GM18505 (cell line): ENCODE data around the gene PTCSC3.

ENCODE experiments used
- ATAC-seq: cut with Tn5 transposase; IDR thresholded peaks from one replicate; pipeline ENCODE4 v1.9.1; 2021; ENCODE audit not compliant: unreplicated experiment
- POLR2A ChIP-seq: IDR thresholded peaks from 4 replicates; pipeline ENCODE4 v1.6.1; 2011; ENCODE audit warnings: borderline replicate concordance; ENCODE audit not compliant: insufficient read depth, insufficient read length; ENCODE audit errors: extremely low read depth

PTCSC3 gene

DNA sequence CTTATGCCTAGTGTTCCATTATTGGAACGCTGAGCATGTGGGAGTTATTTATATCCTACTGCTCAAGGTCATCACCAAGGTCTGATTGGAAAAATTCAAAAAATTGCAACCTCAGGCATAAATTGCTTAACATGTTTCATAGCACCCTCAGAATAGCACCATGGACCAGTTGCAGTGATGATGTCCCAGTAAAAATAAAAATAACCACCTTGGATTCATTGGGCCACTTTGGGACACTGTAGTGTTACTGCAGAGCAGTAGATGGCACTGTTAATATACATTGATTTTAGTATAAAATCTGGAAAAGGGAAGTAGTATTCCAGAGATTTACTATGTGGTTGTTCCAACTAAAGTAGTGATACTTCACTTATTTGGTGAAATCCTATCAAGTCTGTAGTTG is 31.0 kb upstream of the PTCSC3 start:
- no peak for TF ChIP-seq POLR2A
- ATAC-seq, result no peak

DNA sequence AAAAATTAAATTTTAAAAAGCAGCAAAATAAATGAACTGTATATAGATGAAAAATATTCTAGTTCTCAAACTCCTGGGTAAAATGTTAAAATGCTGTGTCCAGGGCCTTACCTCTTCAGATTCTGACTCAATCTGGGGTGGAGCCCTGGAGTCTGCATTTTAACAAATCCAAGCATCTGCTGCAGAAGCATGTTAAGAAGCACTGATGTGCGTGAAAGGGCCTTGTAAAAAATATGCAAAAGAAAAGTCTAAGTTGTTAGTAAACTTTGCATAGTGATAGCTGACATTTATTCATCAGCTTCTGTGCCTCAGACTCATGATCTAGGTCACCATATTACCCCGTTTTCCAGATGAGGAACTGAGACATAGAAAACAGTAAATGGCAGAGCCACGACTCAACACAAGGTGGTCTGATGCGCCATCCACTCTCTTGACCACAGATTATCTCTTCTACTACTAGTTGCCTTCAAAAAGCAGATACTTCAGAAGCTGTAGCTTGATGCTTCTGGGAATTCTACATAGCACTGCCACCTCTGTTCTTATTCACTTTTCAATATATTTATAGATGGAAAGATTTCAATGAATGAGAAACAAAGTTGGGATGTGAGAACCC is 28.0 kb upstream of the PTCSC3 start:
- ATAC-seq, result no peak
- no peak for TF ChIP-seq POLR2A

- no peak for TF ChIP-seq POLR2A
- no peak for ATAC-seq
These were observed 21.9 kb upstream of the PTCSC3 start for GRCh38 chr14:36198378-36198777.

GRCh38 chr14:36194663-36195062 is 18.1 kb upstream of the PTCSC3 start:
- no peak for ATAC-seq

DNA sequence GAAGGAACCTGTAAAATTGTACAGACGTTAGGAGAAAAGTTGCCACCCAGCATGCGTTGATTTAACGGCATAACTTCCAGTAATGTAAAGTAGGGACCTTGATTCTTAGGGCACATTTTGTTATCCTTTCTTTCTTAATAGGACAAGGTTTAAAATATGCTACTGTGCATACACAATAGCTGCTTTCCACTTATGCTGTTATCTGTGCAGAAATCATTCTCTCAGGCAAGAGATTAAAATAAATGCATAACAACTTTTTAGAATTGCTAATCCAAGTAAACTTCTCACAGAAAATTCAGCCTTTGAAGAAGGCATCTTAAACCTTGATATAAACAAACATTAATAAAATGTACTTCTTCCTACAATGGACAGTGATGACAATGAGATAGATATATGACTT is 16.0 kb upstream of the PTCSC3 start:
- TF ChIP-seq POLR2A, result no peak
- no peak for ATAC-seq

More at GRCh38 chr14:36194663-36195062, 18.1 kb upstream of the PTCSC3 start:
- no peak for TF ChIP-seq POLR2A

DNA sequence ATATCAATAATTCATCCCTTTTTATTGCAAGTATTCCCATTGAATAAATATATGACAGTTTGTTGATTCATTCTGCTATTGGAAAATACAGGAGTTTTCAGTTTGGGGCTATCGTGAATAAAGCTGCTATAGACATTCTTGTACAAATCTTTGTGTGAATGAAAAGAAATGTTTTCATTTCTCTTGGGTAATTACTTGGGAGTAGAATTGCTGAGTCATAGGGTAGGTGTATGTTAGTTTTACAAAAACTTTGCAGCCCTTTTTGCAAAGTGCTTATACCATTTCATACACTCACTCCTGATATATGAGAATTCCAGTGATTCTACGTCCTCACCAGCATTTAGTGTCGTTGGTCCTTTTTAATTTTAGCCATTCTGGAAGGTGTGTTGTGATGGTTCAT is 6.9 kb upstream of the PTCSC3 start:
- no peak for ATAC-seq
- no peak for TF ChIP-seq POLR2A

GRCh38 chr14:36181417-36181816 is 4.9 kb upstream of the PTCSC3 start:
- TF ChIP-seq POLR2A, result no peak
- ATAC-seq, result no peak

- TF ChIP-seq POLR2A, result no peak
- ATAC-seq, result no peak
These were observed 967 bp upstream of the PTCSC3 start for GRCh38 chr14:36177489-36177888.

DNA sequence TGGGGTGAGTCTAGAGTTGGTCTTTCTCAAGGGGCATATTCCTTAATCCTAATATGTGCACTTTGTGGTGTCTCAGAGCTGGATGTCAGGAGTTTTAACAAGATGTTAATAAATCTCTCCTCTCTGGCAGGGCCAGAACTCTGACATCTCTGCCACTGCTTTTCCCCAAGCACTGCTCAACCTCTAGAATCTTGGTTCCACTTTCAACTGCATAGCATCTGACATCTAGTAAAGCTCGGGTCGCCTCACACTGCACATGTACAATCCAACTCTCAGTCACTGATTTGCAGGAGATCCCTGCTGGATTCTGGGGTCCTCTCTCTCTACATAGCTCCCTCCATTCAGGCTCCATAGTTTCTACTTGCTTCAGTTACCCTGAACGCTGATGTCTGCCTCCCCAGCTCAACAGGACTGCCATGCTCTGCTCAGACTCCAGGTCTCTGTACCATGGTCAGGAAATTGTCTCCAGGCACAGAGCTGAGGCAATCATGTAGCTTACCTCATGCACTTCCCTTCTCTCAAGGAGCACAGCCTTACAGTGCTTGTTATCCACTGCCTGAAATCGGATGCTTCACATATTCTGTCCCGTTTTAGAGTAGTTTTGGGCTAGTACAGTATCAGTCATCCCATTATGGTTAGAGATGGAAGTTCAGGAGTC is 1.6 kb downstream of the PTCSC3 start:
- no peak for TF ChIP-seq POLR2A
- ATAC-seq, result no peak

- ATAC-seq, result no peak
- no peak for TF ChIP-seq POLR2A
These were observed 3.4 kb downstream of the PTCSC3 start for GRCh38 chr14:36173161-36173560.

GRCh38 chr14:36171607-36172006 is 4.9 kb downstream of the PTCSC3 start:
- no peak for ATAC-seq
- TF ChIP-seq POLR2A, result no peak

DNA sequence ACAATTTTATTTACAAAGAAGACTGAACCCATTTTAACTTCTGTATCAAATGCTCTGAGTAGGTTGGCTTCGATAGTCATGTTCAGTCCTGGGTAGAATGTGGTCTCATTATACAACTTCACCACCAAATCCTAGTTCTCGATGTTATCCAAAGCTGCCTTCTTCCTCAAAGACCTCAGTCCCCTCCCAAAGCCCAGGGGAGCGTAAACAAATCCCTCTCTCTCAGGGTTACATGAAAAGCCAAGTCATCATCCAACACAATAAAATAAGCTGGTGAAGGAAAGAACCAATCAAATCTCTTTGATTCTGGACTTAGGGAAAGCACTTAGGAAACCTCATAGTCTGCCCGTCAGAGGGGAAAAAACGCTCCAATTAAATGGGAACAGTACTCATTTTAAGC is 9.1 kb downstream of the PTCSC3 start:
- no peak for ATAC-seq
- no peak for TF ChIP-seq POLR2A

DNA sequence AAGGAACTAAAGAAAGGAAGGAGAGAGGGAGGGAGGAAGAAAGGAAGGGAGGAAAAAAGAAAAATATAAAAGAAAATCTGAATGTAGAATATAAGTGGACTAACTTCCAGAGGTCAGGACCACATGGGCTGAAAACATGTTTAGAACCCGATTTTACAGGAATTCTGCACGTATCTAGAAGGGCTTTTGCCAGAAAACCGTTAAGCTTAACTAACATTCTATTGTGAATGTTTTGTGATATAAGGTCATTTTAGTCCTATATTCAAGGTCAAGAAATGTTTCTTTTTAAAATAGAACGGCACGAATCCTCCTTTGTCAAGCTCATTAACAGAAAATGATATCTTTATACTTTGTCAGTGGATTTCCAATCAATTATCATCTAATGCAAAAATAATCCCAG is 13.1 kb downstream of the PTCSC3 start:
- no peak for ATAC-seq
- no peak for TF ChIP-seq POLR2A

DNA sequence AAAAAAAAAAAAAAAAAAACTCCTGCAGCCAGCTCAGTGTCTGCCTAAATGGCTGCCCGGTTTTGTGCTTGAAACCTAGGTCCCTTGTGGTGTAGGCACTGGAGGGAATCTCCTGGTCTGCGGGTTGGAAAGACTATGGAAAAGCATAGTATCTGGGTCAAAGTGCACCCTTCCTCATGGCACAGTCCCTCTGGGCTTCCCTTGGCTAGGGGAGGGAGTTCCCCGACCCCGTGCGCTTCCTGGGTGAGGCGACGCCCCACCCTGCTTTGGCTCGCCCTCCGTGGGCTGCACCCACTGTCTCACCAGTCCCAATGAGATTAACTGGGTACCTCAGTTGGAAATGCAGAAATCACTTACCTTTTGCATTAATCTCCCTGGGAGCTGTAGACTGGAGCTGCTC is 14.3 kb downstream of the PTCSC3 start:
- no peak for ATAC-seq
- no peak for TF ChIP-seq POLR2A
